OCI-LY7 (cell line): ENCODE results near the gene ZDBF2. TPM values are rescaled to one million over a fixed set of nuclear protein-coding genes. Genes with fewer than 3 reads are reported as not detected.

ENCODE experiments used
- BruUV-seq: library from RNA; stranded (reverse); fragments of 400-500 nt; replicated peaks from 2 replicates; lab custom pipeline; 2021; lab: Mats Ljungman, UMichigan
- CTCF ChIA-PET: fragments of 300-600 bp; sonication (Branson Sonifier 250); formaldehyde crosslinking; loops from one replicate; lab custom pipeline; 2022; ENCODE audit warnings: antibody characterized with exemption; ENCODE audit not compliant: unreplicated experiment; lab: Charles Lee
- POLR2A ChIA-PET: fragments of 300-600 bp; sonication (Branson Sonifier 250); formaldehyde crosslinking; loops from one replicate; lab custom pipeline; 2022; ENCODE audit warnings: antibody characterized with exemption; lab: Charles Lee
- DNase-seq: peaks from one replicate; pipeline ENCODE4 v3.0.0-alpha.2; 2015; ENCODE audit warnings: low spot score
- H2AFZ ChIP-seq: fragments of 200-600 bp; sonication (generic), shearing (Covaris generic); 2 replicates; pipeline ENCODE4 v1.6.1; 2014; ENCODE audit warnings: mild to moderate bottlenecking, antibody characterized with exemption, low read length, moderate library complexity
- H3K27ac ChIP-seq: fragments of 200-600 bp; sonication (generic); 2 replicates; pipeline ENCODE4 v1.5.1; 2014; ENCODE audit warnings: mixed run types, low read depth, mild to moderate bottlenecking, moderate library complexity, low read length, inconsistent platforms; ENCODE audit not compliant: poor library complexity, severe bottlenecking
- H3K36me3 ChIP-seq: fragments of 200-600 bp; sonication (generic); 2 replicates; pipeline ENCODE4 v1.6.1; 2014; ENCODE audit warnings: mild to moderate bottlenecking, antibody characterized with exemption, low read length, moderate library complexity, mixed read lengths; ENCODE audit not compliant: insufficient read depth
- H3K4me1 ChIP-seq: fragments of 200-600 bp; sonication (generic); 2 replicates; pipeline ENCODE4 v1.5.1; 2014; ENCODE audit warnings: mild to moderate bottlenecking, low read length; ENCODE audit not compliant: insufficient read depth, poor library complexity, severe bottlenecking
- H3K4me2 ChIP-seq: fragments of 200-600 bp; sonication (generic); 2 replicates; pipeline ENCODE4 v1.6.1; 2014; ENCODE audit warnings: mild to moderate bottlenecking, low read length
- H3K4me3 ChIP-seq: fragments of 200-600 bp; sonication (generic); 2 replicates; pipeline ENCODE4 v1.5.1; 2014; ENCODE audit warnings: mild to moderate bottlenecking, low read depth, low read length; ENCODE audit not compliant: poor library complexity, severe bottlenecking
- H3K79me2 ChIP-seq: fragments of 200-600 bp; sonication (generic); 2 replicates; pipeline ENCODE4 v1.6.1; 2016; ENCODE audit warnings: low read depth, mild to moderate bottlenecking, low read length, moderate library complexity, mixed read lengths; ENCODE audit not compliant: insufficient read depth
- H3K9me2 ChIP-seq: fragments of 200-600 bp; sonication (generic); 2 replicates; pipeline ENCODE4 v1.6.1; 2016; ENCODE audit warnings: mild to moderate bottlenecking, low read length, mixed read lengths; ENCODE audit not compliant: insufficient read depth
- H3K9me3 ChIP-seq: fragments of 200-600 bp; sonication (generic); 2 replicates; pipeline ENCODE4 v1.6.1; 2014; ENCODE audit warnings: mild to moderate bottlenecking, mixed run types, low read length, mixed read lengths
- H4K20me1 ChIP-seq: fragments of 200-600 bp; sonication (generic); 2 replicates; pipeline ENCODE4 v1.6.1; 2014; ENCODE audit warnings: mild to moderate bottlenecking, antibody characterized with exemption, low read length, moderate library complexity, mixed read lengths; ENCODE audit not compliant: insufficient read depth
- CTCF ChIP-seq: fragments of 200-600 bp; sonication (generic); conservative IDR thresholded peaks from 2 replicates; pipeline ENCODE4 v1.5.1; 2014; ENCODE audit warnings: mild to moderate bottlenecking, antibody characterized with exemption, low read length, moderate library complexity, mixed read lengths
- EZH2phosphoT487 ChIP-seq: fragments of 200-600 bp; sonication (generic); IDR thresholded peaks from 2 replicates; pipeline ENCODE4 v1.6.1; 2018; ENCODE audit warnings: low read depth, borderline replicate concordance, mild to moderate bottlenecking, mixed run types, antibody characterized with exemption, low read length, moderate library complexity, mixed read lengths
- intact Hi-C: fragments of 100-400 bp; cut with micrococcal nuclease; formaldehyde crosslinking; loops from one replicate; pipeline ENCODE4 v1.10.0; 2022; ENCODE audit not compliant: unreplicated experiment
- total RNA-seq, 2 experiments: library from RNA; depleted of rRNA in 1 of 2; stranded (reverse); fragments of >200 nt in 1 of 2; shearing (Covaris generic) in 1 of 2; gene quantifications; 2 replicates each; pipeline ENCODE4 v1.2.3, GENCODE V29; 2014 to 2022

Gene ZDBF2
- total RNA-seq, 2 experiments from 2014 or later: 13.9 to 44.3 TPM

GRCh38 chr2:206275312-206276055 is 1.0 kb downstream of the ZDBF2 start:
- intact Hi-C loops: loop anchor here (2.0 kb wide), 1 partner anchor 117 kb away; the partner anchor contains the start of genes EEF1B2 and NDUFS1
- peak overlapping the region; percentile 86; the same call in 1 of the 2 replicates for H2AFZ ChIP-seq
- no peaks in the 10 kb centered on the region for H3K9me3 ChIP-seq
- H3K9me2 ChIP-seq: no peaks in the 10 kb centered on the region
- ChIA-PET POLR2A (interaction anchor here (0.6 to 1.5 kb wide), 11 partner anchors 9 to 211 kb away, joined by 3 to 5 read pairs (median 3); no protein-coding TSS in a partner anchor), CTCF (interaction anchor here (0.6 kb wide), 1 partner anchor 148 kb away, joined by 8 read pairs; no protein-coding TSS in a partner anchor)
- no TSS peak for BruUV-seq
- H3K4me3 ChIP-seq: peak overlapping the region; percentile 74
- peaks cover 40% of the 10 kb centered on the region for H3K4me1 ChIP-seq
- H3K27ac ChIP-seq: peak overlapping the region; percentile 42
- H3K79me2 ChIP-seq: peaks cover 42% of the 10 kb centered on the region
- H3K4me2 ChIP-seq: peak overlapping the region; percentile 70
- TF ChIP-seq CTCF (no peak), EZH2phosphoT487 (no peak)
- no peaks in the 10 kb centered on the region for H3K36me3 ChIP-seq
- no peaks in the 10 kb centered on the region for H4K20me1 ChIP-seq
- DNase-seq: peak; percentile 76

DNA sequence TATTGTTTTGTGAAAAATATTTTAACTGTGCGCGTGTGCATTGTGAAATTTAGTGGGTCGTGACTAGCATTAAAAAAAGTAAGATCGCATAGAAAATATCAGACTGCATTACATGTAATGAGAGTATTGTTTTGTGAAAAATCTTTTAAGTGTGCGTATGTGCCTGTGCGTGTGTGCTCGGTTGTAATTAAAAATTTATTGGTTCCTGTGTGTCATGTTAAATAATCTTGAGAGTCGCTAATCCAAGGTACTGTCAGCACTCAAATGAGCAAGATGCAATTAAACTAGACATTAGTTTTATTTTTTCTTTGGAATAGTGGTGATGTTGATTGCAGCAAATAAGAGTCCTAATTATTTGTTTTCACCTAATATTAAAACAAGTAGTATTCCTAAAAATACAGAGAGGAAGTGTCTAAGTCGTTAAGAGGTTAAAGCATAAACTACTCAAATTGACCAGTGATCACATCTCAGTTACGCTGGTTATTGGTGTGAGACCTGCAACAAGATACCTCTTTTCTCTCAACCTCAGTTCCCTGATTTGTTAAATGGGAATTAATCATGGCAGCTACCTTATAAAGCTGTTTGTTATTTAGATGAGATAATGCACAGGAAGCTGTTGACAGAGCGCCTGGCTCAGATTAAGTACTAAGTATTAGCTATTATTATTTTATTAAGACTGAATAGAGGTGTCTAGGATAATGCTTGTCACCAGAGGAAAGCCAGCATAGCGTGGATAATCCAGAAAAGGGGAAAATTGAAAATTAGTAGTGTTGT is 1.9 kb downstream of the ZDBF2 start:
- intact Hi-C loops: loop anchor here (2.0 kb wide), 1 partner anchor 118 kb away; the partner anchor contains the start of genes EEF1B2 and NDUFS1
- no peaks in the 10 kb centered on the region for H3K9me3 ChIP-seq
- peak overlapping the region; percentile 74 for H3K4me3 ChIP-seq
- peak overlapping the region; percentile 42 for H3K27ac ChIP-seq
- ChIA-PET POLR2A (interaction anchor here (0.5 to 1.6 kb wide), 7 partner anchors 10 to 123 kb away, joined by 3 to 4 read pairs (median 3); no protein-coding TSS in a partner anchor), CTCF (no interaction called here)
- H3K4me2 ChIP-seq: peak overlapping the region; percentile 70
- peaks cover 45% of the 10 kb centered on the region for H3K79me2 ChIP-seq
- H4K20me1 ChIP-seq: no peaks in the 10 kb centered on the region
- peak overlapping the region; percentile 86 for H2AFZ ChIP-seq
- peaks cover 40% of the 10 kb centered on the region for H3K4me1 ChIP-seq
- BruUV-seq: no TSS peak
- no peak for TF ChIP-seq EZH2phosphoT487
- no peak for TF ChIP-seq CTCF
- no peaks in the 10 kb centered on the region for H3K36me3 ChIP-seq
- DNase-seq: no peak
- H3K9me2 ChIP-seq: no peaks in the 10 kb centered on the region
